DOHH2 (cell line): ENCODE data around the gene CLEC20A.

ENCODE experiments used
- EZH2phosphoT487 ChIP-seq: fragments of 200-600 bp; sonication (generic); IDR thresholded peaks from 2 replicates; pipeline ENCODE4 v1.6.1; 2017; ENCODE audit warnings: borderline replicate concordance, mild to moderate bottlenecking, antibody characterized with exemption, low read length, moderate library complexity, mixed read lengths
- TF ChIP-seq, protein P1 (sequence below): fragments of 200-600 bp; sonication (generic); IDR thresholded peaks from one replicate; pipeline ENCODE4 v1.5.1; 2014; ENCODE audit warnings: antibody characterized with exemption, mild to moderate bottlenecking, low read depth, low read length; ENCODE audit not compliant: poor library complexity, severe bottlenecking

DNA sequence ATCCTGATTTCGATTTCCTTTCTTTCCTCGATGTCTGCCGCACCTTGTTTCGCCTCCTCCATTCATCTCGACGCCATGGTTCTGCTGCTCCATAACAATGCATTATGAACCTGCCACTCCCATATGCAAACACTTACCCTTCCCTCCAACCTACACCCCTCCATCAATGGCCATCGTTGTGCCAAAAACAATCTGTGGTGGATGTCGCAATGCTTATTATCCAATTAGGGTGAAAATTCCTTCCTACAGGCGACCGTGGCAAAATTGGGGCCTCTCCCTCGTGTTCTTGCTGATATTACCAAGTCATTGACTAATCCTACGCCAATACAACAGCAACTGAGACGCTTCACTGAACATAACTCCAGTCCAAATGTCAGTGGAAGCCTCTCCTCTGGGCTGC, 40.3 kb downstream of the CLEC20A start:
- TF ChIP-seq, protein P1, sequence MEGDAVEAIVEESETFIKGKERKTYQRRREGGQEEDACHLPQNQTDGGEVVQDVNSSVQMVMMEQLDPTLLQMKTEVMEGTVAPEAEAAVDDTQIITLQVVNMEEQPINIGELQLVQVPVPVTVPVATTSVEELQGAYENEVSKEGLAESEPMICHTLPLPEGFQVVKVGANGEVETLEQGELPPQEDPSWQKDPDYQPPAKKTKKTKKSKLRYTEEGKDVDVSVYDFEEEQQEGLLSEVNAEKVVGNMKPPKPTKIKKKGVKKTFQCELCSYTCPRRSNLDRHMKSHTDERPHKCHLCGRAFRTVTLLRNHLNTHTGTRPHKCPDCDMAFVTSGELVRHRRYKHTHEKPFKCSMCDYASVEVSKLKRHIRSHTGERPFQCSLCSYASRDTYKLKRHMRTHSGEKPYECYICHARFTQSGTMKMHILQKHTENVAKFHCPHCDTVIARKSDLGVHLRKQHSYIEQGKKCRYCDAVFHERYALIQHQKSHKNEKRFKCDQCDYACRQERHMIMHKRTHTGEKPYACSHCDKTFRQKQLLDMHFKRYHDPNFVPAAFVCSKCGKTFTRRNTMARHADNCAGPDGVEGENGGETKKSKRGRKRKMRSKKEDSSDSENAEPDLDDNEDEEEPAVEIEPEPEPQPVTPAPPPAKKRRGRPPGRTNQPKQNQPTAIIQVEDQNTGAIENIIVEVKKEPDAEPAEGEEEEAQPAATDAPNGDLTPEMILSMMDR, result no peak
- no peak for TF ChIP-seq EZH2phosphoT487
